GM19455 (cell line): ENCODE results near the gene SPAAR.
"Not testable (repeated sequence)": the region's sequence is repeated elsewhere in the genome, so short reads cannot be mapped to it uniquely, and the experiment has no call there.

Experiments
- ATAC-seq: cut with Tn5 transposase; IDR thresholded peaks from one replicate; pipeline ENCODE4 v1.9.1; 2021; ENCODE audit not compliant: unreplicated experiment

The SPAAR gene

GRCh38 chr9:35920051-35920620, 10.8 kb downstream of the SPAAR start:
- no peak for ATAC-seq

GRCh38 chr9:35923598-35923926, 14.3 kb downstream of the SPAAR start:
- no peak for ATAC-seq

GRCh38 chr9:35923927-35924763, 14.9 kb downstream of the SPAAR start:
- no peak for ATAC-seq

- ATAC-seq, result no peak
Measured at GRCh38 chr9:35928591-35929452, 19.5 kb downstream of the SPAAR start.

GRCh38 chr9:35929453-35929718, 20.1 kb downstream of the SPAAR start:
- no peak for ATAC-seq

- no peak for ATAC-seq
Measured at GRCh38 chr9:35930521-35930920, 21.2 kb downstream of the SPAAR start.

GRCh38 chr9:35930989-35931388, 21.7 kb downstream of the SPAAR start:
- ATAC-seq, result no peak

- ATAC-seq, result no peak
Measured at GRCh38 chr9:35932735-35933134, 23.4 kb downstream of the SPAAR start.

GRCh38 chr9:35933550-35934067, 24.3 kb downstream of the SPAAR start:
- no peak for ATAC-seq

- ATAC-seq, result not testable (repeated sequence)
Measured at GRCh38 chr9:35934069-35934468, 24.8 kb downstream of the SPAAR start.

- ATAC-seq, result no peak
Measured at GRCh38 chr9:35935261-35935660, 26.0 kb downstream of the SPAAR start.

GRCh38 chr9:35935755-35936509, 26.6 kb downstream of the SPAAR start:
- ATAC-seq, result no peak

GRCh38 chr9:35937227-35937626, 27.9 kb downstream of the SPAAR start:
- ATAC-seq, result no peak

GRCh38 chr9:35938474-35939356, 29.4 kb downstream of the SPAAR start:
- ATAC-seq, result no peak

- ATAC-seq, result no peak
Measured at GRCh38 chr9:35939679-35940250, 30.5 kb downstream of the SPAAR start.

GRCh38 chr9:35940458-35941407, 31.4 kb downstream of the SPAAR start:
- no peak for ATAC-seq

GRCh38 chr9:35942286-35942685, 33.0 kb downstream of the SPAAR start:
- ATAC-seq, result no peak

GRCh38 chr9:35944173-35944572, 34.9 kb downstream of the SPAAR start:
- no peak for ATAC-seq

GRCh38 chr9:35944841-35945240, 35.6 kb downstream of the SPAAR start:
- no peak for ATAC-seq
